HG02884 (cell line): ENCODE data around the gene IL12A.

Experiments
- ATAC-seq: cut with Tn5 transposase; IDR thresholded peaks from one replicate; pipeline ENCODE4 v1.9.1; 2021; ENCODE audit warnings: mild to moderate bottlenecking, moderate library complexity; ENCODE audit not compliant: unreplicated experiment

The IL12A gene

GRCh38 chr3:160023476-160023875 is 34.8 kb downstream of the IL12A start:
- no peak for ATAC-seq

GRCh38 chr3:160027541-160028195 is 39.0 kb downstream of the IL12A start:
- peak; percentile 92 for ATAC-seq

DNA sequence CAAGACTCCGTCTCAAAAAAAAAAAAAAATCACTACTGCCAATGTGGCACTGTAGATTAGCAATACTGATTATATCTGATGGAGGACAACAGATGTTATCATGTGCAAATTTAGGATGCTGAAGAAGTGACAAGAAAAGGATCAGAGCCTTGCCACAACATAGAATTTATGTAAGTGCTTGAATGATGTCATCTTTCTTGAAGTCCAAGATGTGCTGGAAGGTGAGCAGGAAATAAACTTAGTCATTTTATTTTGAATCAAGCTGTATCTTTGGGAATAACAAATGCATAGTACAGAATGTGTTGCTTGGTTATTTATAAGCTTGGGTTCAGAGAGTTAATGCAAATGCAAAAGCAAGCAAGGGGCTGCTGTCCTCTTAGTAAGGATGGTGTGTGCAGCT is 47.1 kb downstream of the IL12A start:
- ATAC-seq = no peak

DNA sequence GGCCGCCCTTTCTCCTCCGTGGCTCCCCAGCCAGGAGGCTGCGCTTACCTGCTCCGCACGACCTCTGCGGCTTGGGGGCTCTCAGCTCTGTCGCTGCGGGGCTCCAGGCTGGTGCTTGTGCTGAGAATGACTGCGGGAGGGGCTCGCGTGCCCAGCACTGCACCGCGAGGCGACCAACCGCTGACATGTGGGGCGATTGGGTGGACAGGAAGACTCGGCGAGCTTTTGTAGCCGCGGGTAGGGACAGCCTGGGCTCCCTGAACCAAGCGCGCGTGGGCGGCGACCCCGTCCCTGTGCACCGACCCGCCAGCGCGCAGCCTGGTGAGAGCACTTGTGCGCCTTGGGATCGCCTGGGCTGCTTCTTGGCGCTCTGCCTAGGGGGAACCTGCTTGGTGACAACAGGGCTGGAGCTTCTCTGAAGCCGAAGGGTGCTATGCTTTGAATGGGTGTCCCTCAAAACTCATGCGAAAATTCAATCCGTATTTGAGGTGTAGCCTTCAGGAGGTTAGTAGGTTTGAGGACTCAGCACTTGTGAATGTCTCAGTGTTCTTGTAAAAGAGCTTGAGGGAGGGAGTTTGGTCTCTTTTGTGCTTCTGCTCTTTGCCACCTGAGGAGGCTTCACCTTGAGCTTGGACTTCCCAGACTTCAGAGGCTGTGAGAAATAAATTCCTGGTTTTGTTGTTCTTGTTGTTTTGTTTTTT is 50.4 kb downstream of the IL12A start:
- peak; percentile 46 for ATAC-seq

DNA sequence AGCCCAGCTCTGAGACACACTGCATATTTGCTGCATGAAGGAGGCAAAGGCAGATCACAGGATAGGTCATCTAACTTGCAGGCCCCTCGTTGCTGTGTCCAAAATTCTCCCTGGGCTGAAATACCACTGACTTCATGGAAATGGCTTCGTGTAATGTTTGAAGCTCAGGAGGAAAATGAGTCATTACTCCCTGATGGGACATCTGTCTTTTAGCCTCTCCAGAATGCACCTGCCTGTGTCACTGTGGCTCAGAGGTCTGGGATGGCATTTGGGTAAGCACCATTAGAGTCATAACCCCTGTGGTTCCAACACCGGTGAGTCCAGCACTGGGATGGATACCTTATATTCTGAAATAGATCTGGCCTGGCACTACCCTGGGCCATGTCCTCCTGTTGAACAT is 51.5 kb downstream of the IL12A start:
- no peak for ATAC-seq

DNA sequence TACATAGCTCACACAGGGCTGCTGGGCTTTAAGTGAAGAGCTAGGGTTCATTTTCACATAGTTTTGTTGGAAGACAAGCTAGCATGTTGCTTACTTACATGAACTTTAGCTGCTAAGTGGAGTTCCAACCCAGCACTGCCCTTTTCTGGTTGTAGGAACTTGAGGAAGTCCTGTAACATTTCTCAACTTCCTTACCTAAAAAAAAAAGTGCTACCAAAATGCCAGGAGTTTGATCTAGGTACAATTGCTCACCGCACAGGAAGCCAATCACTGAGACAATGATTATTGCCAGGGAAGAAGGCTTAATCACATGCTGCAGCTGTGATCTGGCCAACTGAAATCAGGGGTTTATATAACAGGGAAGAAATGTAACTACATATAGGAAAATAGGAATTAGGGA is 52.8 kb downstream of the IL12A start:
- no peak for ATAC-seq

DNA sequence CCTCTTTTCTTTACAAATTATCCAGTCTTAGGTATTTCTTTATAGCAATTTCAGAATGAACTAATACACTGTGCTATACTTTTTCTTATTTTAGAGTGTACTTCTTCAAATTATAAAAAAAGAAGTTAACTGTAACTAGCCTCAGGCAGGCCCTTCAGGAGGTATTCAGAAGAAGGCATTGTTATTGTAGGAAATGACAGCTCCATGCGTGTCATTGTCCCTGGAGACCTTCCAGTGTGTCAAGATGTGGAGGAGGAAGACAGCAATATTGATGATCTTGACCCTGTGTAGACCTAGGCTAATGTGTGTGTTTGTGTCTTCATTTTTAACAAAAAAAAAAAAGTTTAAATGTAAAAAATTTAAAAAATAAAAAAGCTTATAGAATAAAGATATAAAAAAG is 55.5 kb downstream of the IL12A start:
- no peak for ATAC-seq
